Activated T-cell treated with anti-CD3 and anti-CD28 coated beads, Interleukin-2, amount 50 U/mL, for 72 hours (primary cell): ENCODE results near the gene MARK3. TPM values are rescaled to one million over a fixed set of nuclear protein-coding genes. Genes with fewer than 3 reads are reported as not detected.
A peak's percentile ranks its signal among the peaks of the same experiment; 100 is the strongest.
"Not testable (repeated sequence)": the region's sequence is repeated elsewhere in the genome, so short reads cannot be mapped to it uniquely, and the experiment has no call there.

Source experiments
- ATAC-seq, 2 donors: fragments of 150-1000 bp; cut with Tn5 transposase; replicated peaks in 1 of 2; 2 replicates each; pipeline ENCODE4 v1.10.0; 2021; ENCODE audit warnings: moderate library complexity in 2 of 2, mild to moderate bottlenecking in 1 of 2
- DNase-seq, 2 donors: peaks; one replicate each; pipeline ENCODE4 v3.0.0; 2021 to 2022; ENCODE audit warnings: mixed read lengths in 1 of 2
- H3K27ac Mint-ChIP-seq: one replicate; pipeline ENCODE4 v1.8.0; 2022; ENCODE audit warnings: mild to moderate bottlenecking, moderate library complexity, mixed read lengths
- H3K27me3 Mint-ChIP-seq: one replicate; pipeline ENCODE4 v1.8.0; 2022; ENCODE audit warnings: low read depth, mixed read lengths
- H3K36me3 Mint-ChIP-seq, 2 donors: one replicate each; pipeline ENCODE4 v1.8.0; 2022; ENCODE audit warnings: mixed read lengths in 2 of 2, mild to moderate bottlenecking in 1 of 2; ENCODE audit not compliant: insufficient read depth in 2 of 2
- H3K4me1 Mint-ChIP-seq: one replicate; pipeline ENCODE4 v1.8.0; 2022; ENCODE audit warnings: low read depth, mixed read lengths
- H3K4me3 Mint-ChIP-seq, 2 donors: one replicate each; pipeline ENCODE4 v1.8.0; 2022; ENCODE audit warnings: mild to moderate bottlenecking in 2 of 2, mixed read lengths in 2 of 2, moderate library complexity in 2 of 2
- H3K9me3 Mint-ChIP-seq, 2 donors: one replicate each; pipeline ENCODE4 v1.8.0; 2022; ENCODE audit warnings: mixed read lengths in 2 of 2
- total RNA-seq, 2 donors: library from RNA; stranded (reverse); gene quantifications; one replicate each; pipeline ENCODE4 v1.2.3, GENCODE V29; 2022

The MARK3 gene
- total RNA-seq, 2 donors from 2014 or later: 80.6 to 95.5 TPM

GRCh38 chr14:103510724-103511693 is 125.8 kb downstream of the MARK3 start:
- Mint-ChIP-seq H3K4me3 (no peak overlapping the region), H3K27me3 (no peaks in the 10 kb centered on the region)
- ATAC-seq: no peak

DNA sequence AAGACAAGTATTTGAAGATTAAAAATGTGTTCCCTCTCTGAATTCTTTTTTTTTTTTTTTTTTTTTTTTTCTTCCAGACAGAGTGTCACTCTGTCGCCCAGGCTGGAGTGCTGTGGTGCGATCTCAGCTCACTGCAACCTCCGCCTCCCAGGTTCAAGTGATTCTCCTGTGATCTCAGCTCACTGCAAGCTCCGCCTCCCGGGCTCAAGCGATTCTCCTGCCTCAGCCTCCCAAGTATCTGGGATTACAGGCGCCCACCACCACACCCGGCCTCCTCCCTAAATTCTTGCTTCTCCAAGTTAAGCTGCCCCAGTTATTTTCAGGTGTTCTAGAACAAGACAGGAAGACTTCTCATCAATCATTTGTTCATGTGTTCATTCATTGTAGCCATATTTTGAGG is 127.0 kb downstream of the MARK3 start:
- H3K27ac Mint-ChIP-seq: not testable (repeated sequence)

More at GRCh38 chr14:103510724-103511693, 125.8 kb downstream of the MARK3 start:
- no peaks in the 10 kb centered on the region for H3K4me1 Mint-ChIP-seq
- H3K36me3 Mint-ChIP-seq: peaks cover 0 to 8% of the 10 kb centered on the region in 2 donors
- H3K9me3 Mint-ChIP-seq: no peaks in the 10 kb centered on the region
- no peak overlapping the region for H3K27ac Mint-ChIP-seq
- DNase-seq: no peak

DNA sequence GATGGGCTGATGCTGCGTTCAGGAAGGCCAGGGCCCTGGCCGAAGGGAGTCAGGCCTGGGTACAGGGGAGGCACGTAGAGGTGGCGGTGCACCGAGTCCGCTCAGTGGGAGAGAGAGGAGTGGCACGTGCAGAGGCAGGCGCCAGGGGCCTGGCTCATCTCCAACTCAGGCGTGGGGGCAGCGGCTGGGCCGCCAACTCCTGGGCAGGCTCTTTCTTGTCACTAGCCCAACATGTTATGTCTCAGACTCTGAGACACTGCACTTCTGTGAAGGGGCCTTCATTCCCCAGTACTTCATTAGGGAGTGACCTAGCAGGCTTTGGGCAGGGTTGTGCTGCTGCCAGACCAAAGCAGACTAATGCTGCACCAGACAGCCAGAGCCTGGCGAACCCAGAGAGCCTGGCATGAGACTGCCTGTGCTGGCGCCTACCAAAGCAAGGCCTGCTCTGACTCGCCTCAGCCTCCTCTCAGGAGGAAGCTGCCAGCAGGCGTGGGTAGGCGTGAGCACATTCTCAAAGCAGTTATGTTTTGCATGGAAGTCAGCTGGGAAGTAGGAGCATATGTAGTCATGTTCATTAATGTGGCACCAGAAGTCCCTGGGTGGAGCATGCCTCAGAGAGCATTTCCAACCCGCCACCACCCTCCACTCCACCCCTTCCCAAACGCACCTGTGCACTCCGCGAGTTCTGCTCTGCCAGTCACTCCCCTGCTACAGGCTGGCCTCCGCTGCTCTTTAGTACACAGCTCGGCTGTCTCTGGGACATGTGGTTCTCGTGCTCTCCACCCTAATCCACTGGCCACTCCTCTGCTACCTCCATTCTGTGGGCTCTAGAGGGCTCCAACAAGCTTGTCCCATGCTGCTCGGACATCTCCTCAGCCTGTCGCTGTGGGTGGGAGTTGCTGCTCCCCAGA is 127.7 kb downstream of the MARK3 start:
- DNase-seq: no peak

More for the DNA sequence above, 127.0 kb downstream of the MARK3 start:
- not testable (repeated sequence) for H3K36me3 Mint-ChIP-seq, DNase-seq, H3K4me1 Mint-ChIP-seq, H3K9me3 Mint-ChIP-seq, H3K27me3 Mint-ChIP-seq, H3K4me3 Mint-ChIP-seq, ATAC-seq

GRCh38 chr14:103514596-103515421 is 129.6 kb downstream of the MARK3 start:
- Mint-ChIP-seq H3K4me3 (no peak overlapping the region), H3K9me3 (no peaks in the 10 kb centered on the region), H3K36me3 (peaks cover 0 to 2% of the 10 kb centered on the region in 2 donors), H3K27ac (no peak overlapping the region), H3K4me1 (peaks cover 11% of the 10 kb centered on the region), H3K27me3 (no peaks in the 10 kb centered on the region)
- DNase-seq (no peak), ATAC-seq (no peak)

More for the DNA sequence above, 127.7 kb downstream of the MARK3 start:
- Mint-ChIP-seq H3K9me3 (no peaks in the 10 kb centered on the region), H3K4me1 (no peaks in the 10 kb centered on the region), H3K27ac (no peak overlapping the region), H3K36me3 (peaks cover 0 to 8% of the 10 kb centered on the region in 2 donors), H3K27me3 (no peaks in the 10 kb centered on the region), H3K4me3 (no peak overlapping the region)
- ATAC-seq: no peak

GRCh38 chr14:103516426-103517173 is 131.4 kb downstream of the MARK3 start:
- Mint-ChIP-seq H3K27me3 (no peaks in the 10 kb centered on the region), H3K36me3 (no peaks in the 10 kb centered on the region), H3K9me3 (no peaks in the 10 kb centered on the region), H3K4me3 (no peak overlapping the region), H3K27ac (no peak overlapping the region), H3K4me1 (peaks cover 16% of the 10 kb centered on the region)
- DNase-seq: no peak
- no peak for ATAC-seq

DNA sequence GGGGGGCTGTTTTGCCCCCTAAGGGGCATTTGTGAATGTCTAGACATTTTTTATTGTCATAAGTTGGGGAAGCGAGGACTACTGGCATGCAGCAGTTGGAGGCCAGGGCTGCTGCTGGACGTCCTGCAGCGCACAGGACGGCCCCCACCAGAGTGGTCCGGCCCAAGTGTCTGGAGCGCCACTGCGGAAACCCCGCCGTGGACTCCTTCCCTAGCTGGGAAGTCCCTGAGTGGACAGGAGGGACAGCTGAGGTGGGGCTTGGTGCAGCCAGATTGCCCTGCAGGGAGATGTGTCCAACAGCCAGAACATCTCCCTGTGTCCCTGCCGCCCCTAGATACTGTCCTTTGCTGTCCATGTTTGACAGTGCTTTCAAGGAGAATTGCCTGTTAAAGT is 132.0 kb downstream of the MARK3 start:
- Mint-ChIP-seq H3K27me3 (no peaks in the 10 kb centered on the region), H3K4me1 (peaks cover 16% of the 10 kb centered on the region), H3K9me3 (no peaks in the 10 kb centered on the region), H3K4me3 (no peak overlapping the region), H3K27ac (no peak overlapping the region), H3K36me3 (no peaks in the 10 kb centered on the region)
- ATAC-seq (no peak), DNase-seq (no peak)

- DNase-seq (no peak), ATAC-seq (no peak)
- Mint-ChIP-seq H3K36me3 (no peaks in the 10 kb centered on the region), H3K4me1 (peaks cover 16% of the 10 kb centered on the region), H3K9me3 (no peaks in the 10 kb centered on the region), H3K27me3 (no peaks in the 10 kb centered on the region), H3K27ac (no peak overlapping the region), H3K4me3 (no peak overlapping the region)
These were observed 132.7 kb downstream of the MARK3 start for GRCh38 chr14:103517721-103518421.

GRCh38 chr14:103518422-103519042 is 133.3 kb downstream of the MARK3 start:
- ATAC-seq: peak; percentile 23 to 29
- Mint-ChIP-seq H3K4me1 (peaks cover 16% of the 10 kb centered on the region), H3K27ac (no peak overlapping the region), H3K36me3 (no peaks in the 10 kb centered on the region), H3K9me3 (no peaks in the 10 kb centered on the region), H3K27me3 (no peaks in the 10 kb centered on the region), H3K4me3 (no peak overlapping the region)
- peak; percentile 65 to 66 for DNase-seq

- Mint-ChIP-seq H3K9me3 (no peaks in the 10 kb centered on the region), H3K4me3 (peak overlapping the region; percentile 14 to 72), H3K27ac (peak overlapping the region; percentile 13), H3K27me3 (no peaks in the 10 kb centered on the region), H3K36me3 (peaks cover 0 to 1% of the 10 kb centered on the region in 2 donors), H3K4me1 (peaks cover 16% of the 10 kb centered on the region)
- DNase-seq (no peak), ATAC-seq (no peak)
These were observed 134.0 kb downstream of the MARK3 start for GRCh38 chr14:103519043-103519836.

DNA sequence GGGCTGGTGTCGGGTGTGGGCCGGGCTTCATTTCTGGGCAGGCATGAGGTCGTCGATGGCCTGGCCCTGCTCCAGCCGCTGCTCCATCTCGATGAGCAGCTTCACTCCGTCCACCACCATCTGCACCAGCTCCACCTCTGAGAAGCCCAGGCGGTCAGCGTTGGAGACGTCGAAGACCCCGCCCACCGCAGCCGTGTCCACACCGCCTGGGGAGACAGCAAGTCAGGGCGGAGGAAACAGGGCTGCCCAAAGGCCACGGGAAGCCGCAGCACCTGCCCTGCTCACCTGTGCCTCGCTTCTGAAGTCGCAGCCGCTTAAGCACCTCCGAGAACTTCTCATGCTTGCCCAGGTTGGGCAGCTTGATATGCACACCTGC is 134.6 kb downstream of the MARK3 start:
- no peaks in the 10 kb centered on the region for H3K27me3 Mint-ChIP-seq
- DNase-seq: no peak
- H3K36me3 Mint-ChIP-seq: peaks cover 0 to 1% of the 10 kb centered on the region in 2 donors
- ATAC-seq: no peak
- H3K4me1 Mint-ChIP-seq: peaks cover 16% of the 10 kb centered on the region
- no peak overlapping the region for H3K27ac Mint-ChIP-seq
- H3K4me3 Mint-ChIP-seq: peak overlapping the region; percentile 39 to 72
- no peaks in the 10 kb centered on the region for H3K9me3 Mint-ChIP-seq

GRCh38 chr14:103520269-103520656 is 135.0 kb downstream of the MARK3 start:
- H3K4me3 Mint-ChIP-seq: peak overlapping the region; percentile 39 to 72

More at GRCh38 chr14:103520269-103520656, 135.0 kb downstream of the MARK3 start:
- peaks cover 16% of the 10 kb centered on the region for H3K4me1 Mint-ChIP-seq
- no peaks in the 10 kb centered on the region for H3K27me3 Mint-ChIP-seq
- ATAC-seq (no peak), DNase-seq (no peak)
- no peak overlapping the region for H3K27ac Mint-ChIP-seq
- peaks cover 0 to 1% of the 10 kb centered on the region in 2 donors for H3K36me3 Mint-ChIP-seq
- H3K9me3 Mint-ChIP-seq: no peaks in the 10 kb centered on the region
